GM19035 (cell line): ENCODE results near the gene MTREX.

Experiments used
- ATAC-seq: cut with Tn5 transposase; IDR thresholded peaks from one replicate; pipeline ENCODE4 v1.9.1; 2021; ENCODE audit not compliant: unreplicated experiment

MTREX gene

DNA sequence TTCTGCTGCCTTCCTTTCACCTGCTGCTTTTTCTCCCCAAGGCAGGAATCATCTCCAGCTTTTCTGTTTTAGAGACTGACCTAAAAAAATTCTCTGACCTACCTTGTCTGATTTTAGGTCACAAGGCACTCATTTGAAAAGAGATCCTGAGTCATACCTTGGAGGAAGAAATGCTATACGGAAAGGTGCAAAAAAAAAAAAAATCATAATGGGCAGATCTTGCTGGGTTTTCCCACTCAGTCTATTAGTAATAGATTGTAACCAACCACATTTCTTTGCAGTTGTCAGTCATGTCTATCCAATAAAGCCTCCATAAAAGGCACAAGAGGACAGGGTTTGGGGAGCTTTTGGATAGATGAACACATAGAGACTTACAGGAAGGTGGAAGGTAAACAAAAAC is 70.0 kb downstream of the MTREX start:
- ATAC-seq, result no peak

- no peak for ATAC-seq
Observed at GRCh38 chr5:55383254-55383653, 75.5 kb downstream of the MTREX start.

DNA sequence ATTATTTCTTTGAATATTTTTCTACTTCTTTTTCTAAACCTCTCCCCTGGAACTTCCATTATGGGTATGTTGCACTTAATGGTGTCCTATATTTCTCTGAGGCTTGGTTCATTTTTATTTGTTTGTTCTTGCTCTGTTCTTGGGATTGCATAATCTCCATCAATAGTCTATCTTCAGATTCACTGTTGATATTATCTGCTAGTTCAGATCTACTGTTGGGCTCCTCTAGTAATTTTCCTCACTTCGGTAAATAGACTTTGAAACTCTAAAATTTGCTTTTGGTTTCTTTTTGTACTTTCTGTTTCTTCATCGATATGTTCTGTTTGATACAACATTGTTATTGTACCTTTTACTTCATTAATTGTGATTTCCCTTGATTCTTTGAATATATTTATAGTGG is 76.3 kb downstream of the MTREX start:
- ATAC-seq, result no peak

GRCh38 chr5:55385227-55385626 is 77.4 kb downstream of the MTREX start:
- no peak for ATAC-seq

DNA sequence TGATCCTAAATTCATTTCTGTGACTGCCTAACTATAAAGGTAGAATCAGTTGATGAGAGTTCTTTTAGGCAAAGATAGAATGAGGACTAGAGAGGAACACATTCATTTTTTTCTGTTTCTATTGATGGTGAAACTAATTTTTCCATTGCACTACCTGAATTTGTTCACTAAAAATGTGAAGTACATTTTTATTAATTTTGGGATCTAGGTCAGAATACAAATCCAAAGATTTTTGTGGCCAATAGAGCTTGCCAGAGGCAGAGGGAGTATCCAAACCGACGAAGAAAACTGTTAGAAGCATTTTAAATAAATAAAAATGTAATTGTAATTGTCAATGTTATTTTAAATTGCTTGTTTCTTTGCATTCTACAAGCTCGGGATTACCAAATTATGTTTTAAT is 78.1 kb downstream of the MTREX start:
- ATAC-seq, result no peak

- ATAC-seq, result no peak
Observed at GRCh38 chr5:55386356-55386755, 78.6 kb downstream of the MTREX start.

DNA sequence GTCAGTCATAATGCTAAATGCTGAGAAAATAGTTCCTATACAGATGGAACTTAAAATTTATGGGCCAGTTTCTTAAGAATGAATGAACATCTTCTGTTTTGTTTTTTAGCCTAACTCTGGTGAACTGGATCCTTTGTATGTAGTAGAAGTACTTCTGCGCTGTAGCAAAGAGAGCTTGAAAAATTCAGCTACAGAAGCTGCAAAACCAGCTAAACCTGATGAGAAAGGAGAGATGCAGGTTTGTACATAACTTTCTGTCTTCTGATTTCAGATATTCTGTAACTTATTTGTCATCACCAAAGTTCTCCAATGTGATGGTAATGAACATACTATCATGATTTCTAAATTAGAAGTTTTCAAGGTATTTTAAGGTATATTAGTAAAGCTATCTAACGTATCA is 80.1 kb downstream of the MTREX start:
- no peak for ATAC-seq

- no peak for ATAC-seq
Observed at GRCh38 chr5:55391707-55392106, 83.9 kb downstream of the MTREX start.

DNA sequence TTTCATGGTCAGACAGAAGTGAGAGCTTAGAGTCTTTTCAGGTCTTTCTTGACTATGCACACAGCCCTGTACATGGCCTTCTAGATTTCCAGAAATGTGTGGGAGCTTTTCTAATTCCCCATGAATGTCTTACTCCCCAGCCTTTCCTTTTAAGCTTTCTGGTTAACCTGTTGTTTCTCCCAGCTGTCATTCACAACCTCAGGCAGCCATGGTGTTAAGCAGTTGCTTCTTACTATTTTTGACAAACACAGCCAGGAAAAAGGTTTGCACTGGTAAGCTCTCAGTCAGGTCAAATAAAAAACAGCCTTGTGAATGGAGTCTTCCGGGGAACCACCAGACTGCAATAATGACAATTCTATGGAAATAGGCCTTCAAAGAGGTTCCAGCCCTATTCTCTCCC is 84.9 kb downstream of the MTREX start:
- no peak for ATAC-seq

- no peak for ATAC-seq
Observed at GRCh38 chr5:55393501-55394175, 85.8 kb downstream of the MTREX start.

GRCh38 chr5:55402199-55402598 is 94.4 kb downstream of the MTREX start:
- ATAC-seq, result no peak

DNA sequence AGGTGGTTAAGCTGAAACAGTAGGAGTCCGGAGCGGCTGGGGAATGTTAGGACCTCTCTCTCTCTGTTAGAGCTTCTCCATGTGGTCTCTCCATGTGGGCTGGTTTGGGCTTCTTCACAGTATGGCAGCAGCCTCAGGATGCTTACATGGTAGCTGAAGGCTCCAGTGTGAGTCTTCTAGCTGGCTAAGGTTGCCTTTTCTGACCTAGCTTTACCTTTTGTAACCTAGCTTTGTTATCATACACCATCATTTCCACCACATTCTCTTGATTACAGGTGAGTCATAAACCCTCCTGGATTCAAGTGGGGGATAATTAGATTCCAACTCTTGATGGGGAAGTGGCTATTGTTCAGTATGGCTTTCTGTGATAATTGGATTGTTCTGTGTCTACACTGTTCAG is 98.5 kb downstream of the MTREX start:
- ATAC-seq, result no peak

DNA sequence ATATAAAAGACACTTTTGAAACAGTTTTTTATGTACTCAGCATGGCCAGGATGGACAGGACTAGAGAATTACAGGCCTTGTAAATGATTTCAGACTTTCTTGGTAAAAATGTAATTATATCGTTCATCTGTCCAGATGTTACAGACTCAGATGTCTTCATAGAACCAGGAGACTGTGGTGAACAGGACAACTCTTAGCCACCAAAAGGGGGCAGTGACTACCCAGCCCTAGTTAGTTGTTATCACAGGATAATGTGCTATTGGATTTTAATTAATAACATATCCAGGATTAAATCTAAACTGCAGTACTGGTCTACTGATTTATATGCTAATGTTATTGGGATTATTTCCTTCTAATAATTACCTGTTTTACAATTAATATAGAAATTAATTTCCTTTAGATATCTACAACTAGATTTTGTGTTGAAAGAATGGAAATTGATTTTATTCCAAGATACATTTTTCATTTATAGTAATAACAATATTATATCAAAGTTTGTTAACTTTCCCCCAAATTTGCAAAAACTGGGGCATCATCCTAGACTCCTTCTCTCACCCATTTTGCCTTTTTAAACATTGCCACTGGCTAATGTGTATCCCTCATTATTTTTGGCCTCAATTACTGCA is 99.4 kb downstream of the MTREX start:
- no peak for ATAC-seq

GRCh38 chr5:55407984-55408383 is 100.2 kb downstream of the MTREX start:
- no peak for ATAC-seq

DNA sequence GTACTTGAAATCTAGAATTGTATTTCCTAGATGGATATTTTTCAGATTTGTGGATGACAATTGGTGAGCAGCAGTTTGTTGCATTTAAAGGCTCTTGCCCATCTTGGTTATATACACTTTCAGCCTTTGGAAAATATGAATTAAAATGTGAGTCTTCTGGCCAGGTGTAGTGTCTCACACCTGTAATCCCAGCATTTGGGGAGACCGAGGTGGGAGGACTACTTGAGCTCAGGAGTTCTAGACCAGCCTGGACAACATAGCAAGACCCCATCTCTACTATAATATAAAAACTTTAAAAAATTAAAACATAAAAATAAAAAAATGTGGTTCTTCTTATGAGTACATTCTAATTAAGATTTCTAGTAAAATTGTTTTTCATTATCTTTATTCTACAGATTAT is 102.0 kb downstream of the MTREX start:
- ATAC-seq, result no peak

- ATAC-seq, result no peak
Observed at GRCh38 chr5:55410845-55411244, 103.1 kb downstream of the MTREX start.

GRCh38 chr5:55411876-55412275 is 104.1 kb downstream of the MTREX start:
- ATAC-seq, result no peak

- ATAC-seq, result no peak
Observed at GRCh38 chr5:55413644-55414043, 105.9 kb downstream of the MTREX start.

GRCh38 chr5:55415071-55415470 is 107.3 kb downstream of the MTREX start:
- ATAC-seq, result no peak

DNA sequence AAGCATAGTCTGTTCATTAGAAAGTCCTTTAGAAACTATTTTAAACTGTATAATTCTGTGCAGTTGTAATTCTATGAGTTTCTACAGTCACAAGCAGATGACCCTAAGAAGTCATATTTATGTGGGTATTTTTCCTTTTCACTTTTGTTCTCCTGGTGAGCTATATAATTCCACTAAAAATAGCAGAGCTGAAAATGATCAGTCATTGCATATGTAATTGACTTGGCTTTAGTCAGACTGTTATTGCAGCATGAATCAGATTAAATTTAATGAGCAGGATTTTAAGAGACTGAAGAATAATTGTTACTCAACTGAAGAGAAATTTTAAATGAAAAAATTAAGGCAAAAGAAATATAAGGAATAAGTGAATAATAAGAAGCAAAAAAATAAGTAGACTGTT is 108.5 kb downstream of the MTREX start:
- no peak for ATAC-seq

- ATAC-seq, result no peak
Observed at GRCh38 chr5:55418994-55419968, 111.5 kb downstream of the MTREX start.

- ATAC-seq, result peak; percentile 88
Observed at GRCh38 chr5:55421074-55421529, 113.3 kb downstream of the MTREX start.
